GM19468 (cell line): Measurements from ENCODE around the gene RDH12.

Experiments
- ATAC-seq: cut with Tn5 transposase; IDR thresholded peaks from one replicate; pipeline ENCODE4 v1.9.1; 2021; ENCODE audit warnings: mild to moderate bottlenecking, moderate library complexity, moderate number of reproducible peaks; ENCODE audit not compliant: unreplicated experiment; ENCODE audit errors: extremely low read depth

Gene RDH12

DNA sequence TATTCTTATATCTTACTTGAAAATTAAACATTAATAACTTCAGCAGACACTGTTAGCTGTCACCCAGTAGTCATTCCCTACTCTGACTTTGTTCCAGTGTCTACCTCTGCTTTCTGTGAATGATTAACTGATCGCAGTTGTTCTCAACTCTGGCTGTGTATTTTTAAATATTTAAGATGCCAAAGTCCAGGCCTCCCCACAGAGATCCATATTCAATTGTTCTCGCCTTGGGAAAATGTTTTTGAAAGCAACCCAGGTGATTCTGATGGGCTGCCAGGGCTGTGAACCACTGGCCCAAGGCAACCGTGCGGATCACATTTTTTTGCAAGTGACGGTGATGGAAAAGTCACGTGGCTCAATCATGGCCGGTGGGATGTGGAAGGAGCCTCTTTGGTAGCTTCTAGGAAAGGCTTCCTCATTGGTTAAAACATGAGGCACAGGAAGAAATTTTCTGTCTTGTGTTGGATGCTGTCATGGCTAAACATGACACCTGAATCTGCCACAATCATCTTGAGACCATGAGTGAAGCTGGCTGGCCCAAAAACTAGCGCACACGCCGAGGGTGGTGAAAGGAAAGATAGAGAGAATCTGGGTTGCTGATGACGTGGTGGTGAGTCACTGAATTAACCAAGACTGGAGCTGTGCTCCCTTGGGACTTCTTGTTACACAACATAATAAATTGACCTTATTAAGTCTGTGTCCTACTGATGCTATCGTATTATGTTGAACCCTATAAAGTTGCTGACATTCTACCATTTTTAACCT, 37.2 kb downstream of the RDH12 start:
- ATAC-seq, result no peak

DNA sequence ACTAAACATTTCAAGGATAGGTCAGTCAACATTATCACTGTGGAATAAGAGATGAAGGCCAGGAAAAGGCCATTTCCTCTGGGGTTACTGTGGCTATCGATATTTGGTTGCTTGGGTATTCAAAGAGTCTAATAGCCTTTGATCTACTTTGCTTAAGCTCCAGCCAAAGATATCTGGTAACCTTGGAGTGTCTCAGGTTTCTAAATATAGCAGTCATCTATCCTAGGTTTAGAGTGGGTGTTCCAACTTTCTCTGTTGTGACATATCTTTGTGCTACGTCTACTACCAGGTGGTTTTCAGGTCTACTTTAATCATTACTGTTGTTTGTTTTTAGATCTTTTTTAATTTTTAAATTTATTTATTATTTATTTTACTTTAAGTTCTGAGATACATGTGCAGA, 42.4 kb downstream of the RDH12 start:
- no peak for ATAC-seq

DNA sequence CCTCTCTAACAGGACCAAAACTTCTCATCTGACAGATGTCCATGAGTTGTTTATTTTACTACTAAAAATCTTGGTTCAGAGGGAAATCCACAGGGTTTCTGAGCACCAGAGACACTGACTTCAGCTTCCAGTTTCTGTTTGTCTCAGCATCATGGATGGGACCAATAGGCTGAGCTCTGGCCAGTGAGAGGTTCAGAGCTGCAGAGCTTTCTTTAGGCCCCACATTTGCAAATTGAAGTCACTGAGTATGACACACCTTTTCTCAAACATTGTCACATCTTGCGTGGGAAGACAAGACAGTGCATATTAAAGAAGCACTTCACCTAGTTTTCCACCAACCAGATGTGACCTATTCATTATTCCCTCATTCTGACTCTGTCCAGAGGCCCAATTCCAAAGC, 45.2 kb downstream of the RDH12 start:
- no peak for ATAC-seq

DNA sequence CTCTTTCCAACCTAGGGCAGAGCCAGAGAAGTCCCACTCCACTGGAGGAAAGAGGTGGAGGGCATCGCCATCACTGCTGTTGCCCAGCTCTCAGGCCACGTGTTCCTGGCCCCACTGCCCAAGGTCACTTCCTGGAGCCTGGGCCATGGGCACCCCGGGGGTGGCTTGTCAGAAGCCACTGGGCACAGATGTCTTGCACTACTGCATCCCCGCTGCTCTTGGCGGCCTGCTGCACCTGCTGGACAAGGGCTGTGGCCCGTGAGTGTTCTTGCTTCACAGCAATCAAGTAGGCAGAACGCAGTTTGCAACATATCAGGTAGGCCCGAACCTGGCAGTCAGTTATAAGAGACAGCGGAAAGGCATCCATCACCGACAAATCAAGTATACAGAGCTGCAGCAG, 46.6 kb downstream of the RDH12 start:
- no peak for ATAC-seq

DNA sequence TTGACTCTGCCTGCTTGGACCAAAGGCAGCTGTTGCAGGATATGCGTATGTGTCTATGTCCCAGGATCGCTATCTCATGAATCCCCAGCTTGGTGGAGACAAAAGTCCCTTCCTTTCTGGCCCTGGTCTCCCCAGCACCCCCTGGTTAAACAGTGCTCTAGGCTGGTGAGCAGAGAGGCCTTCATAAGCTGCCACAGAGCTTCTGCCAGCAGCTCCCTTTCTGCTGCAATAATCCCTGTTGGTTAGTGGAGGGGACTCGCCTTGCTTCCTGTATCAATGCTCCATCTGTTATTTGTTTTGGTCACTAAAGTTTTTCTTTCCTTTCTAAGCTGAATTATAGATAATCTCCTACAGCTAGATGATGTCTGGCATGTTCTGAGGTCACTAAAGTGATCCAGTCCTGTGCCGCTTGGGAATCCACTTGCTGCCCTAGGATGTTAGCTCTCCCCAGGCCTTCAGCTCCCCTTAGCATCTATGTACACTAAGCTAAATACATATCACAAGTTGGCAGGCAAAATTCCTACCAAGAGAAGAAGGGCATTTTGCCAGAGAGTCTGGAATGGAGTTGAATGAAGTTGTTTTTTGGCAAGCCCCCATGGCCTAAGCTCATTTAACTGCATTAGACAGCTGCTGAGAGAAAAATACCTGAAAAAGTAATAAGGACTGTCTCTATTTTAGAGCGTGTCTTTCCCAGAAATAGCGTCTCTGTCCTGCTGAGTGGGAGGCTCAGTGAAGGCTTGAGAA, 47.8 kb downstream of the RDH12 start:
- no peak for ATAC-seq

DNA sequence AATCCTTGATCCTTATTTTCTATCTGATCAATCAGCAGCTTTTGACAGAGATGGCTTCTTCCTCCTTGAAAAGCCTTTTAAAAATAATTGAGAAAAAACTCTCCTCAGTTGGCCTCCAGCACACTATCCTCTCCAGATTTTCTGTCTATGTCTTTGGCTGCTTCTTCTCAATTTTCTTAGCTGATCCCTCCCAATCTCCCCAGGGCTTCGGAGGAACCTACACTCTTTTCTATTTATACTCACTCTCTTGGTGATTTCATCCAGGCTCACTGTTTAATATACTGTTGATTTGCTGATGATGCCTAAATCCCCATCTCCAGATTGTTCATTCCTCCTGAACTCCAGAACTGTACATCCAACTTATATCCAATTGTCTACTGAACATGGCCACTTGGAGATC, 54.8 kb downstream of the RDH12 start:
- no peak for ATAC-seq

DNA sequence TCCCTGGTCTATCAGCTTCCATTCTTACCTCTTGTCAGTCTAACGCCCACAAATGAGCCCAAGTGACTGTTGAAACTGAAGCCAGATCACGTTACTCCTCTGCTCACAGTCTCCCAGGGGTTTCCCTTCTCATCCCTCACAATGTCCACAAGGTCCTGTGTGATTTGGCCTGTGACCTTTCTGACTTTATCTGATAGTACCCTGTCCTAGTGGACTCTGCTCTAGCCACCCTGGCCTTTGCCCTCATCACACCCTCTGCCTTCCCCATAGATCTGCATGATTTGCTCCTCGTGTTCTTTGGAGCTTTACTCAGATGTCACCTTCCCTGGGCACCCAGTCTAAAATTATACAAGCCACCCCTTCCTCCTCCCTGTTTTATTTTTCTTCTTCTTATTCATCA, 55.5 kb downstream of the RDH12 start:
- no peak for ATAC-seq

DNA sequence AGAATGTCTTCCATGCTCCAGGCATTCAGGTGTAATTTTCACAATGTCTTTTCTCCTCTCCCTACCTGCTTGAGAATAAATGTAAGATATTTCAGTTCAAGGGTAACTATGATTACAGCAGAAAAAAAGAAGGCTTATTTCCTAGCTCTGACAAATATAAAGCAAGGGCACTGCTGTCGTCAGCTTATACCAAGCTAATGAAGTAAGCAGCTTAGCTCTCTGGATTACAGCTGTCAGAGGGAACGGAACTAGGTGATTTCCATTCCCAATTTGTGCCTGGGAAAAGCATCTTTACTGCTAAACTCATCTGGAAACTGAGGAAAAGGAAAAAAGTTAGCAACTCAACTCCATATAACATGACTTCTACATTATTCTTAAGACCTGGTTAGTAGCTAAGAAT, 58.2 kb downstream of the RDH12 start:
- no peak for ATAC-seq

DNA sequence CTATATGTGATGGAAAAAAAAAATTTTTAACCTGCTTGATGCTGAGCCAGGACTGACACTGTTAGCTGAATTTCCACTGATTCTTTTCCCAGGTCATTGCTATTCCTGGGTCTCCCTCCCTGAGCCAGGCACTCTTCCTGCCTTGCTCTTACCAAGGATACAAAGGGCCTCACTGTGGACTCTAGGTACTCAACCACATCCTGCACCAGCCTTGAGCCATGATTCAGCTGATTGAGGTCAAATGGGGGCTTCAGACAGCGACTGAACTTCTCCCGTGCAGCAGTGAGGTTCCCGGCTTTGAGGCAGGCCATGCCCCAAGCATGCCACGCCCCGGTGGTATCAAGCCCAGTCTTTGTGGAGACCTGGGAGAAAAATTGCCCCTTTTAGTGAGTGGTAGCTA, 60.4 kb downstream of the RDH12 start:
- ATAC-seq, result no peak

DNA sequence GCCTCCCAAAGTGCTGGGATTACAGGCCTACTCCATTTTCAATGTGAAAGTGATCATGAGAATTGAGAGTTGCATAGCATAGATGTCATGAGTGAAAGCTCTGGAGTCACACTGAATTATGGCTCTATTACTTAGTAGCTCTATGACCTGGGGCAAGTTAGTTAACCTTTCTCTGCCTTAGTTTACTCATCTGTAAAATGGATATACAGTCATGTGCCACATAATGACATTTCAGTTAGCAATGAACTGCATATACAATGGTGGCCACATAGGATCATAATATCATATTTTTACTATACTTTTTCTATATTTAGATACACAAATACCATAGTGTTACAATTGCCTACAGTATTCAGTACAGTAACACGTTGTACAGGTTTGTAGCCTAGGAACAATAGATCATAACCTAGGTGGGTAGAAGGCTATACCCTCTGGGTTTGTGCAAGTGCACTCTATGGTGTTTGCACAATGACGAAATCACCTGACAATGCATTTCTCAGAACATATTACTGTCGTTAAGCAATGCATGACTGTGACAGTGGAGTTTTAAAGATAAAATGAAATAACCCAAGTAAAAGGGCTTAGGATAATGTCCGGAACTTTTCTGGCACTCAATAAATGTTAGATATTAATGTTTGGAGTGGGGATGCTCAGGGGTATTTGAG, 61.6 kb downstream of the RDH12 start:
- ATAC-seq, result no peak

DNA sequence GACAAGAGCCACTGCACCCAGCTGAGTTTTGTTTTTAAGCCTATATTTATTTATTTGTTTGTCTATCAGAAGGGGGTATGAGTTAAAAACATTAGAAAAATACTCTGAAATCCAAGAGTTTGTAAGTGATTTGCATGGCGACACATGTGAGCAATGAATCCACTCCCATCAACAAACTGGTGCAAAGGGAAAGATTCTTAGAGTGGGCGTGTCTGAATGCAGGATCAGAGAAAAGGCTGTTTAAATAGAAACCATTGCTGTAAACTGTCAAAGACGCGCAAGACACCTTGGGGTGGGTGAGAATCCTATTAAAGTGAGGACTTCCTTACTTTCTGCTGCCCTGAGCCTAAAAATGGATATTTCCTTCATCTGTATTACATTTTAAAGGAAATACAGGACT, 62.8 kb downstream of the RDH12 start:
- no peak for ATAC-seq

DNA sequence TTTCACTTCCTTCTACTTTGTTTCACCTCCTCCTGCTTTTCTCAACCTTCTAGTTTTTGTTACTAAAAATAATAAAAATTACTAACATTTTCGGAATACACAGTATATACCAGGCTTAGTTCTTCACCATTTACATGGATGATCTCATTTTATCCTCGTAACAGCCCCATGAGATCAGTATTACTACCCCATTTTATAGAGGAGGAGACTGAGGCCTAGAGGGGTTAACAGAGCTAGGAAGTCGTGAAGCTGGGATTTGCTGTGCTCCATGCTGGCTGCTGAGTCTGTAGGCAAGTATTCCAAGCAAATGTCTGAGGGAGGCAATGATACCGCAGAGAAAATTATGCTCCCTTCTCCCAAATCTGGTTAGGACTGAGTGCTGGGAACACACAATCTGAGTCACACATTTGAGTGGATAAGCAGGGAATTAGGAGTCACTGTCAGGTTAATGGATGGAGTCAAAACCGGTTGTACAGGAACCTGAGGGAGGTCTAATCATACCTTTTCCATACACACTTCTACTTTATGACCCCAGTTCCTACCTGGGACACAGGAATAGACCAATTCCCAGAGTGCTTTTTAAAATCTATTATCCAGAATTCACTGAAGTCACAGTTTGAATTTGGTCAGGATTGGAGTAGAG, 63.6 kb downstream of the RDH12 start:
- no peak for ATAC-seq

DNA sequence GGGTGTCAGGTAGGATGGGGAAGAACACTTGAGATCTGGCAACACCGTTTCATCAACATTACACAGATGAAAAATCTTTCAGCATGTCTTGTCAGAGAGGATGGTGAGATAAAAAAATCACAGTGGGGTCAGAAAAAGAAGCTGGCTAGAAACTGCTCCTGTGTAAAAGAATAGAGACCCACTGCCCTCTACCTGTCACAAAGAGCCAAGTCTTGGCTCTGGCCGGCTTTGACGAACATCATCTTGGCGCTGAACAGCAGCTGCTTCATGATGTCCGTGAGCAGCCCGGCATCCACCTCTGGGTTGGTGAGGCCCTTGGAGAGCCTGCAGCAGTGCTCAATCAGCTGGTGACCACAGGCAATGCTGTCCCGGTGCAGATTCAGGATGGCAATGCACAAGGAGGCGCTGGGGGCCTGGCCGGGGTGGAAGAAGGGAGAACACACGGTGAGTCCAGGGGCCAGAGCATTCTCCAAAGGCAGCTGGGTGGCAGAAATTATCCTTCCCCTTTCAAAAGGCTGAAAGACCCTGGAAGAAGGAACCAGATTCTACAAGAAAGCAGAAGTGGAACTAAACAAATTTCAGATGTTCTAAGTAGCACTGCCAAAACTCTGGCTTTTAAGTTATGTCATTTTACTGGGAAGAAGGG, 64.5 kb downstream of the RDH12 start:
- no peak for ATAC-seq

DNA sequence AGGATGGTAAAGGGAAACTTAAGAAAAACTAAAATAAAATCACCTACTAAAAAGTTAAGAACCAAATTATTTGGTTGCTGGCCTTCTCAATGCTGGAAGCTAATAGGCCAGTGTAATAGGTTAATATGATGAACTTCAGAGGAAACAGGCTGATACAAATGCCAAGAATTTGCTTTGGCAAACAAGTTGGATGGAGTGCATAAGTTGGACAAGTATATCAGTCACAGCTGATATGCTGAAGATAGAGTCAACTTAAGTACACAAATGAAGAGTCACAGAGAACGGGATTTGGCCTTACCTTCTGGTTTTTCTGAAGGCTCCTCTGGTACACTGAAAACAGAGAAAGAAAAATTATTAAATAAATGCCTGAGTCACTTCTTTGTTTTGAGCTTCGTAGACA, 66.5 kb downstream of the RDH12 start:
- ATAC-seq, result no peak

DNA sequence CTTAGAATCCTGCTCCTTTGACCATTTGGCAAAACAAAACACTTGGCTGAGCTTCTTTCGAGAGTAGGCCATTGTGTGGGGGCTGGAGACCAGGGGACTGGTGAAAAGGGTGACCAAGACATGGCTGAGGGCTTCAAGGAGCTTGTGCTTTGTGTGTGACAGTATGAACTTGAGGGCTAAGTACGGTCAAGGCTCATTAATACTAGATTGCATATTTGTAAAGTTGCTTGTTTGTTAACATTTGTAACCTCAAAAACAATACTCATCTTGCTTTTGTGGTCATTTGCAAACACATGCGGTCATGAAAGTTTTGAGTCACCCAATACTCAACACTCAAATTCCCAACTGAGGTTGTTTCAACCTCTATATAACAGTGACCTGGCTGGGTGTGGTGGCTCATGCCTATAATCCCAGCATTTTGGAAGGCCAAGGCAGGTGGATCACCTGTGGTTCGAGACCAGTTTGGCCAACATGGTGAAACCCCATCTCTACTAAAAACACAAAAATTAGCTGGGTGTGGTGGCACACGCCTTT, 72.2 kb downstream of the RDH12 start:
- no peak for ATAC-seq

DNA sequence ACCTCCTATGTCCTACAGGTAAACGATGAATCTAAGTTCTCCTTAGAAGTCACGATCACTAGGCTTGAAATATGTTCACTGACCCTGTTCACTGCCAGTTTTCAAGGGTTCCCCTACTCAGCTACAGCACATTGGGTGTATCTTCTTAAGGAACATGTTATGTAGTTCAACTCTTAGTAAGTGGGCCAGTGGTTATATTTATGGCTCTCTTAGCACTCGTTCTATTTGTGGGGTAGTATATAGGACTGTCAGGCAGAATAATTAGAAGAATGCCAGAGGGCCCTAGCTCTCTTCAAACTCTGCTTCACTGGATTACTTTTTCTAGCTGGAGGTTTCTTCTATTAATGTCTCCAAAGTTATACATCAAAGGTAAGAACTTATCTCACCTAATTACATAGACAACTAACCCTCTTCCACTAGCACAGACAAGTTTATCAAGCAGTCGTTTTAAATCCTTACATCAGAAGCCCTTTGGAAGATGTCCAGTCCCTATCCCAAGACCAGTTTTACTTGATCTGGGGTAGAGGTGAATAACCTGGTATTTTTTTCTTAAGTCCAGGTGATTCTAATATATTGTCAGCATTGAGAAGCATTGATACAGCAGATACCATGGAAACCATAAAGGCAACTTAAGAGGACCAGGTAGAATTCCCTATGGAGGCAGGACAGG, 75.1 kb downstream of the RDH12 start:
- ATAC-seq, result no peak

DNA sequence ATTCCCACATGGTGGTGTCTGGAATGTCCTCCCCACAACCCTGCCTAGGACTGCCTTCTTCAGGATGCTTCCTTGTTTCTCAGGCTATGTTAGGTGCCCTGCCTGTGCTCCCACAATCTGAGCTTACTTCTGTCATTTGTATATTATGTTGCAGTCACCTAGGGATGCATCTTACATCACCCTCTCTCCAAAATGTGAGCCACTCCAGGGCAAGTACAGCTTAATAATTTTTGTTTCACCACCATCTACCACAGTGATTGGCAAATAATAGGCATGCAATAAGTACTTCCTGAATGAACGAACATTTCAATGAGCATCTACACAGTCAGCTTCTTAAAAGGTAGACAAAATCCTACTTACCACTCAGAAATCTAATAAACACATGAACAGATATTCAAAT, 77.1 kb downstream of the RDH12 start:
- ATAC-seq, result no peak

DNA sequence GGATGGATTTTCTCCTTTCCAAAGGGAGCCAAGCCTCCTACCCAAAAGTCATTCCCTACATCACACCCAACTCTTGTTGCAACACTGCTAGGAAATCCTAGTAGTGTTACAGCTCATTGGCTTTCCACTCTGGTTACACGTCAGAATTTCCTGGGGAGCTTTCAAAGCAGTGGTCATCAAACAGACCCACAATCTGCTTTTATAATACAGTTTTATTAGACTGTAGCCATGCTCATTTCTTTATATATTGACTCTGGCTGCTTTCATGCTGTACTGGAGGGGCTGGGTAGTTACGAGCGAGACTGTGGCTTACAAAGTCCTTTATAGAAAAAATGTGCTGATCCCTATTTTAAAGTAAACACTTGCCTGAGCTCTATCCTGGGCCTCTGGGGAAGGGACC, 80.4 kb downstream of the RDH12 start:
- no peak for ATAC-seq
